ENCODE measurements around the gene PDE6A.
A peak's percentile ranks its signal among the peaks of the same experiment; 100 is the strongest.

PDE6A gene

GRCh38 chr5:149931992-149932436 is 12.6 kb downstream of the PDE6A start:
- no peak overlapping the region for H3K4me3 ChIP-seq (replicated peaks; ENCODE audit: low read depth, low read length)
- TF ChIP-seq CTCF (IDR thresholded peaks at IDR 0.05; ENCODE audit: low read depth, low read length, missing control alignments): no peak

DNA sequence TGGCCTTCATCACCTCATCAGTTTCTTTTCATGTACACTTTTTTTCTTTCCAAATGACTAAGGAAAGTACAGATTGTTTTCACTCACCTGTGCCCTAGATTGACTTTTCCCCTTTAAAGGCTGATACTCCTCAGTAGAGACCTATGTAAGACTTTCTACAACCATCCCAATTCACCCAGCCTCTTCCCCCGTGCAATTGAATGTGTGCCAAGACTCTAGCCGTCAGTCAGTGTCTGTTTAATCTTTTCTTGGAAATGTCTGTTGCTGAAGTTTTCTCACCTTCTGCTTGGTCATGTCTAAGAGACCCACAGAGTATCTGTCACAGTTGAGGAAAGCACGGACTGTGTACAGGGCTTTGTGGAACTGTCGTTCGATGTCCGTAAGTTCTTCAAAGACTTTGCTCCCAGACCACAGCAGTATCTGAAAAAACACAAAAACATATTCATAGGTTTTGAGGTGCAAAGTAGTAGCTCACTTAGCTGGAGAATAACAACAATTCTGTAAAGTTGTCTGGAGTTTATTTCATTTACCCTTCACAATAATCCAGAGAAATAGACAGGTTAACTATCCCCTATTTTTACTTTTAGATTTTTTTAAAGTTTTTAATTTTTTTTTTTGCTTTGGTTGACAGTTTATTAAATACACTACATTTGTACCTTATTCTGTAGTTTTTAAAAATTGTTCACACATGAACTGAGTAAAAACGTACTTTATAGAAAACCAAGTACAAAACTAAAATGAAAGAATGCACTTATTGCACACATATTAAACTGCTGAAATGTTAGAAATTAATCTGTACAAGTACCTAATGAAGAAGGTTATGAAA is 13.6 kb downstream of the PDE6A start:
- no peak for TF ChIP-seq CTCF (IDR thresholded peaks at IDR 0.05; ENCODE audit: low read depth, low read length, missing control alignments)
- H3K4me3 ChIP-seq (replicated peaks; ENCODE audit: low read depth, low read length): no peak overlapping the region
- DNase-seq (ENCODE audit: extremely low read depth, low read depth): no peak

More at GRCh38 chr5:149931992-149932436, 12.6 kb downstream of the PDE6A start:
- no peak for DNase-seq (ENCODE audit: extremely low read depth, low read depth)

DNA sequence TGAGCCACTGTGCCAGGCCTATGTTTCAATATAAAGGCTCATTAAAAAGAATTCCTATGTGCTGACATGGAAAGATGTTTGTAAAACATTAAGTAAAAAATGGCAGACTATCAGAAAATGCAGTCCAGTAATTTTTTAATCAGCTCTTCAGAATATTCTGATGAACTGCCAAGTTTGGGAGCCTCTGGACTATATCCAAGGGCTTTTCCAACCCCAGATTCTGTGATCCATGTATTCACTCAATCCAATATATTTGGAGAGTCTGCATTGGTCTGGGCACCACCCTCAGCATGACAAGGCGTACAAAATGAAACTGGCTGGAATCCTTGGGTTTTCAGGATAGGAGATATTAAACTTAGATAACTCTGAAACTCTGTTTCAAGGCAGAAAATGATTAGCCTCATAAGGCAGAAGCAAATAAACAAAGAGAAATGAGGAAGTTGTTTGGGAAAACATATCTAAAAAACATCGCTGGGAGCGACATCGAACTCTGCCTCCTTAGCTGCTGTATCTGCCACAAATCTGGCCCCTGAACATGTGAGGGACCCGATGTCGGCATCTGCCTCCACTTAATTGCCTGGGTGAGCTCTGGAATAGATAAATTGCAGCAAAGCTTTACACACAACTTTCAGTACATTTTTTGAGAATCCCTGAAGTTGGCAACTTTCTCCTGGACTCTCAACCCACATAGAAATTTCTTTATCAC is 14.4 kb downstream of the PDE6A start:
- no peak overlapping the region; the same call in 1 of the 2 replicates for H3K4me3 ChIP-seq (replicated peaks; ENCODE audit: low read depth, low read length)
- TF ChIP-seq CTCF (IDR thresholded peaks at IDR 0.05; ENCODE audit: low read depth, low read length, missing control alignments): no peak
- no peak for DNase-seq (ENCODE audit: extremely low read depth, low read depth)

DNA sequence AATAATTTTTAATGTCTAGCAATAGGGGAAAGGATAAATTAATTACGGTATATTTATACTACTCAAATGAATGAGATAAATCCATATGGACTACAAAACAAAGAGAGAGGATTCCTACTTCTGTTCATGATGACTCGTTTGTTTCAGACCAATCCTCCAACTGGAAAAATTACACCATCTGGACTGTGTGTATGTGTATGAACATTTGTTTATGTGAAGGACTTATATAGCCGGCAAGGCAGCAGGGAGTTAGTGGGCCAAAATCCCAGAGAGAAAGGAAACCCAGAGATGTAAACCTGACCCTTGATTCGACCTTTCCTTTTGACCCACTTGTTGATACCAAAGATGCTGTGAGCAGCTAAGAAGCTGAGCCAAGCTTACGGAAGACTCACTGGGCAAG is 20.1 kb downstream of the PDE6A start:
- DNase-seq (ENCODE audit: extremely low read depth, low read depth): peak; percentile 61
- TF ChIP-seq CTCF (IDR thresholded peaks at IDR 0.05; ENCODE audit: low read depth, low read length, missing control alignments): no peak
- no peak overlapping the region for H3K4me3 ChIP-seq (replicated peaks; ENCODE audit: low read depth, low read length)

- H3K4me3 ChIP-seq (replicated peaks; ENCODE audit: low read depth, low read length): no peak overlapping the region
- no peak for TF ChIP-seq CTCF (IDR thresholded peaks at IDR 0.05; ENCODE audit: low read depth, low read length, missing control alignments)
- no peak for DNase-seq (ENCODE audit: extremely low read depth, low read depth)
These were observed 21.6 kb downstream of the PDE6A start for GRCh38 chr5:149922950-149923349.

GRCh38 chr5:149921597-149921996 is 23.0 kb downstream of the PDE6A start:
- TF ChIP-seq CTCF (IDR thresholded peaks at IDR 0.05; ENCODE audit: low read depth, low read length, missing control alignments): no peak
- H3K4me3 ChIP-seq (replicated peaks; ENCODE audit: low read depth, low read length): no peak overlapping the region
- DNase-seq (ENCODE audit: extremely low read depth, low read depth): no peak
